ENCODE results near the gene PAPPA2. TPM values are rescaled to one million over a fixed set of nuclear protein-coding genes. Genes with fewer than 3 reads are reported as not detected.

The PAPPA2 gene
- total and polyA plus RNA-seq, 2 of the 8 experiments (the other 6 are each of a cell fraction or from before 2014, with no cell fraction given), result 0.08 to 0.88 TPM

DNA sequence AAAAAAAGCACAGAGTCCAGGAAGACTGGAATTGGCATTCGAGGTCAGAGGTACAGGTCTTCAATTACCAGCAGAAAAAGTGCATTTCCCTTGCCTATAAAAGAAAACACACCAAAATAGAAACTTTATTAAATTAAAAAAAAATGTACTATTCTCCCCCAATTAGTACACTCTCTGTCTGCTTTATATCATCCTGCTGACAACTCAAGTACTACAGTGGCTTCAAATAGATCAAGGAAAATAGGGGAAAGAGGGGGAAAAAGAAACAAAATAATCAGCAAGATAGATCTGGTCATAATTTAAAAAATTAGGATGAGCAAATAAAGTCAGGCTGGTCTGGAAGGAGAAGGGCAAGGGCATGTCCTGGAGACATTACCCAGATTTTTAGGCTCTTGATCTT, 315.1 kb downstream of the PAPPA2 start:
- Histone ChIP-seq H3K36me3 (ENCODE audit: control insufficient read depth in 2 of 4, insufficient read depth in 4 of 4, low read length in 3 of 4) (no peaks in the 10 kb centered on the region), H2AK5ac (ENCODE audit: low read depth, low read length) (no peak overlapping the region), H3K4me3 (ENCODE audit: extremely low read depth in 1 of 4, insufficient read depth in 2 of 4, low read depth in 3 of 4, low read length in 4 of 4) (no peak overlapping the region), H2BK12ac (ENCODE audit: low read depth, low read length) (no peak overlapping the region), H4K5ac (ENCODE audit: insufficient read length, low read depth, low read length) (no peak overlapping the region), H3K18ac (ENCODE audit: extremely low read depth, low read length) (no peak overlapping the region), H3K9me3 (ENCODE audit: insufficient read depth in 2 of 2, low read depth in 1 of 2, low read length in 1 of 2) (no peaks in the 10 kb centered on the region), H3K27ac (ENCODE audit: low read depth, low read length) (no peak overlapping the region), H3K79me1 (ENCODE audit: low read depth, low read length) (no peaks in the 10 kb centered on the region), H3K4me1 (replicated peaks in 1 of 4; ENCODE audit: control insufficient read depth in 3 of 4, insufficient read depth in 4 of 4, low read length in 3 of 4) (no peaks in the 10 kb centered on the region), H4K20me1 (replicated peaks in 1 of 2; ENCODE audit: control insufficient read depth in 1 of 2, insufficient read depth in 2 of 2, low read length in 2 of 2) (no peaks in the 10 kb centered on the region), H3K56ac (replicated peaks; ENCODE audit: insufficient read length, low read depth, low read length) (no peak overlapping the region), H3K79me2 (ENCODE audit: control insufficient read depth in 1 of 2, insufficient read depth in 2 of 2, low read length in 2 of 2) (no peaks in the 10 kb centered on the region), H2BK15ac (ENCODE audit: low read length) (no peak overlapping the region), H3K9ac (replicated peaks in 1 of 4; ENCODE audit: extremely low read depth in 1 of 4, low read depth in 3 of 4, low read length in 3 of 4) (no peak overlapping the region), H2BK120ac (replicated peaks; ENCODE audit: low read depth, low read length) (no peak overlapping the region), H4K91ac (replicated peaks; ENCODE audit: insufficient read length, low read length) (no peak overlapping the region), H3K27me3 (replicated peaks in 1 of 4; ENCODE audit: control insufficient read depth in 3 of 4, extremely low read depth in 1 of 4, insufficient read depth in 3 of 4, low read length in 3 of 4) (no peaks in the 10 kb centered on the region), H3K23me2 (ENCODE audit: low read depth, low read length) (no peaks in the 10 kb centered on the region), H3K14ac (ENCODE audit: insufficient read length) (no peak overlapping the region), H3K23ac (ENCODE audit: insufficient read length) (no peak overlapping the region), H4K8ac (ENCODE audit: extremely low read depth, insufficient read depth, low read length) (no peak overlapping the region), H3K4me2 (ENCODE audit: insufficient read depth in 1 of 2, low read depth in 2 of 2, low read length in 2 of 2) (no peak overlapping the region), H3K4ac (replicated peaks; ENCODE audit: insufficient read length, low read depth, low read length) (no peak overlapping the region), H2BK5ac (ENCODE audit: low read depth, low read length) (no peak overlapping the region), H2AFZ (ENCODE audit: low read length) (no peak overlapping the region), H2BK20ac (ENCODE audit: low read length) (no peak overlapping the region)
- CTCF ChIA-PET (ENCODE audit: partially characterized antibody), result interaction anchor here (1.1 kb wide), 2 partner anchors 16 to 22 kb away, joined by 3 read pairs; no protein-coding TSS in a partner anchor
- DNase-seq (ENCODE audit: low read depth in 1 of 2, low spot score in 2 of 2), result no peak
- WGBS, 2 experiments (ENCODE audit: extremely low coverage in 1 of 2, insufficient coverage in 1 of 2, insufficient read length in 1 of 2, insufficient replicate concordance in 2 of 2, low coverage in 1 of 2, low lambda C conversion rate in 2 of 2, missing lambda C conversion rate in 1 of 2), result 100% methylated on average over 1 of the region's 1 CpG; no CpG with 5 or more reads in 1 of the 2 experiments
- POLR2A ChIA-PET (ENCODE audit: partially characterized antibody), result no interaction called here
- FAIRE-seq, result no peak
- no peak for TF ChIP-seq CBX5 (IDR thresholded peaks at IDR 0.05; ENCODE audit: low read depth, low read length)
- no peak for TF ChIP-seq CHD1 (IDR thresholded peaks at IDR 0.05; ENCODE audit: low read depth, low read length)
- no peak for TF ChIP-seq TEAD4 (IDR thresholded peaks at IDR 0.05; ENCODE audit: low read depth, low read length)
- no peak for TF ChIP-seq TCF12 (IDR thresholded peaks at IDR 0.05; ENCODE audit: low read depth, low read length)
- TF ChIP-seq, protein P1, sequence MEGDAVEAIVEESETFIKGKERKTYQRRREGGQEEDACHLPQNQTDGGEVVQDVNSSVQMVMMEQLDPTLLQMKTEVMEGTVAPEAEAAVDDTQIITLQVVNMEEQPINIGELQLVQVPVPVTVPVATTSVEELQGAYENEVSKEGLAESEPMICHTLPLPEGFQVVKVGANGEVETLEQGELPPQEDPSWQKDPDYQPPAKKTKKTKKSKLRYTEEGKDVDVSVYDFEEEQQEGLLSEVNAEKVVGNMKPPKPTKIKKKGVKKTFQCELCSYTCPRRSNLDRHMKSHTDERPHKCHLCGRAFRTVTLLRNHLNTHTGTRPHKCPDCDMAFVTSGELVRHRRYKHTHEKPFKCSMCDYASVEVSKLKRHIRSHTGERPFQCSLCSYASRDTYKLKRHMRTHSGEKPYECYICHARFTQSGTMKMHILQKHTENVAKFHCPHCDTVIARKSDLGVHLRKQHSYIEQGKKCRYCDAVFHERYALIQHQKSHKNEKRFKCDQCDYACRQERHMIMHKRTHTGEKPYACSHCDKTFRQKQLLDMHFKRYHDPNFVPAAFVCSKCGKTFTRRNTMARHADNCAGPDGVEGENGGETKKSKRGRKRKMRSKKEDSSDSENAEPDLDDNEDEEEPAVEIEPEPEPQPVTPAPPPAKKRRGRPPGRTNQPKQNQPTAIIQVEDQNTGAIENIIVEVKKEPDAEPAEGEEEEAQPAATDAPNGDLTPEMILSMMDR (IDR thresholded peaks at IDR 0.05; ENCODE audit: control extremely low read depth in 1 of 3, insufficient read depth in 1 of 3, low read depth in 1 of 3, low read length in 3 of 3), result no peak
